Kidney epithelial cell (primary cell): ENCODE results near the gene AMOTL2. TPM values are rescaled to one million over a fixed set of nuclear protein-coding genes. Genes with fewer than 3 reads are reported as not detected.

Experiments
- DNase-seq: peaks from one replicate; pipeline ENCODE4 v3.0.0-alpha.2; 2010; ENCODE audit warnings: low read depth
- H3K27me3 ChIP-seq: 2 replicates; pipeline ENCODE4 v1.6.0; 2011; ENCODE audit warnings: low read length; ENCODE audit not compliant: control insufficient read depth, insufficient read depth
- H3K36me3 ChIP-seq: 2 replicates; pipeline ENCODE4 v1.5.1; 2011; ENCODE audit warnings: low read length; ENCODE audit not compliant: control insufficient read depth, insufficient read depth
- H3K4me3 ChIP-seq: 2 replicates; pipeline ENCODE4 v1.5.1; 2011; ENCODE audit warnings: low read depth, mild to moderate bottlenecking, control low read depth, low read length
- CTCF ChIP-seq: IDR thresholded peaks from 2 replicates; pipeline ENCODE4 v1.5.1; 2011; ENCODE audit warnings: mild to moderate bottlenecking, moderate library complexity, low read length, control low read depth, inconsistent platforms; ENCODE audit not compliant: insufficient read depth, poor library complexity, severe bottlenecking
- total RNA-seq: library from RNA; depleted of rRNA; stranded (reverse); fragments of >200 nt; gene quantifications from 2 replicates; pipeline ENCODE4 v1.2.3, GENCODE V29; 2015

AMOTL2 gene
- total RNA-seq, 1 donor from 2014 or later, result 191 TPM

GRCh38 chr3:134344560-134344959 lies 29.7 kb downstream of the AMOTL2 start:
- no peak for TF ChIP-seq CTCF

GRCh38 chr3:134342259-134342658 lies 32.0 kb downstream of the AMOTL2 start:
- no peak for TF ChIP-seq CTCF
- H3K4me3 ChIP-seq, result no peak overlapping the region
- DNase-seq, result no peak

More at GRCh38 chr3:134344560-134344959, 29.7 kb downstream of the AMOTL2 start:
- DNase-seq, result no peak
- Histone ChIP-seq H3K36me3 (no peaks in the 10 kb centered on the region), H3K27me3 (no peaks in the 10 kb centered on the region), H3K4me3 (no peak overlapping the region)

DNA sequence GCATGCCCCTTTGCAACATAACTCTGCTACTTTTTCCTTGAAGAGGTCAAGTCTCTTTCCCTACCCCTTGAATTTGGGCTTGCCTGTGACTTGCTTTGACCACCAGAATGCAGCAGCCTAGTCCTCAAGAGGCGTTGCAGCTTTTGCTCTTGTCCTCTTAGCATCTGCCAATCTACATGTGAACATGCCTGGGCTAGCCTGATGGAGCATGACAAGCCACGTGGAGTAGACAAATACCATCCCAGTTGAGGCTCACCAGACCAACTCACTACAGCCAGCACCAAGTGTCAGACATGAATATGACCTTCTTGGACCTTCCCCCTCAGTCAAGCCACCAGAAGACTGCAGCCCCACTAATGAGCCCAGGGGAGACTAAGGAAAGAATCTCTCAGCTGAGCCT lies 32.9 kb downstream of the AMOTL2 start:
- Histone ChIP-seq H3K27me3 (no peaks in the 10 kb centered on the region), H3K4me3 (no peak overlapping the region), H3K36me3 (no peaks in the 10 kb centered on the region)
- no peak for DNase-seq
- no peak for TF ChIP-seq CTCF

More at GRCh38 chr3:134342259-134342658, 32.0 kb downstream of the AMOTL2 start:
- H3K27me3 ChIP-seq, result no peaks in the 10 kb centered on the region
- H3K36me3 ChIP-seq, result no peaks in the 10 kb centered on the region

- DNase-seq, result no peak
- H3K4me3 ChIP-seq, result no peak overlapping the region
- H3K36me3 ChIP-seq, result no peaks in the 10 kb centered on the region
- no peaks in the 10 kb centered on the region for H3K27me3 ChIP-seq
- no peak for TF ChIP-seq CTCF
Observed at GRCh38 chr3:134340982-134341365, 33.3 kb downstream of the AMOTL2 start.

DNA sequence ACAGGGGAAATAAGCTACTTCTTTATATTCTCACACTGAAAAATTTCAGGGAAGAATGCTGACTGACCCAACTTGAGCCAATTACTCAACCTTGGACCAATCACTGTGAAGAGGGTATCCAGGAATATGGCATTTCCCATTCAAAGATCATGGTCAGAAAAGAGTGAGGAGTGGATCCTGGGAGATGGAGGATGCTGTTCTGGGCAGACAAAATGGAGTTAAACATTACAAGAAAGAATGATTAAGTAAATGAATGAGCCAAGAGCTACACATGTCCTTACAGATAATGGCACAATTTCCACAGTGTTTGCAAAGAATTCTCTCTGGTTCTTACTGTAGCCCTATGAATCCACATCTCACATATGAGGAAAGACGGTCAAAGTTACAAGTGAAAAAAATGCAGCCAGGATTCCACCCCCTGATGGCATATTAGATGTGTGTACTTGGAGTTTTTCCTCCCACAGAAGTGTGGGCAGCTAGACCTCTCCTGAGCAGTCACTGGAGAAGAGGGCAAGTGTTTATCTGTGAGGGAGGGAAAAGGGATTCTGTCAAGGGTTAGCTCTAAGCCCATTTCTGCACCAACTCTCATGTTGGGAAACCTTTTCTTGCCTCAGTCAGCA lies 33.8 kb downstream of the AMOTL2 start:
- TF ChIP-seq CTCF, result no peak
- Histone ChIP-seq H3K4me3 (no peak overlapping the region), H3K27me3 (no peaks in the 10 kb centered on the region), H3K36me3 (no peaks in the 10 kb centered on the region)
- no peak for DNase-seq

- Histone ChIP-seq H3K36me3 (no peaks in the 10 kb centered on the region), H3K27me3 (no peaks in the 10 kb centered on the region), H3K4me3 (no peak overlapping the region)
- DNase-seq, result no peak
- no peak for TF ChIP-seq CTCF
Observed at GRCh38 chr3:134339913-134340312, 34.3 kb downstream of the AMOTL2 start.
